ENCODE data around the gene SPATA24.
"Not testable (repeated sequence)": the region's sequence is repeated elsewhere in the genome, so short reads cannot be mapped to it uniquely, and the experiment has no call there.

SPATA24 gene

GRCh38 chr5:139361835-139362429 lies 42.0 kb downstream of the SPATA24 start:
- DNase-seq (ENCODE audit: low read depth), result no peak
- H3K4me3 ChIP-seq (ENCODE audit: low read length), result no peak overlapping the region
- TF ChIP-seq, protein P1, sequence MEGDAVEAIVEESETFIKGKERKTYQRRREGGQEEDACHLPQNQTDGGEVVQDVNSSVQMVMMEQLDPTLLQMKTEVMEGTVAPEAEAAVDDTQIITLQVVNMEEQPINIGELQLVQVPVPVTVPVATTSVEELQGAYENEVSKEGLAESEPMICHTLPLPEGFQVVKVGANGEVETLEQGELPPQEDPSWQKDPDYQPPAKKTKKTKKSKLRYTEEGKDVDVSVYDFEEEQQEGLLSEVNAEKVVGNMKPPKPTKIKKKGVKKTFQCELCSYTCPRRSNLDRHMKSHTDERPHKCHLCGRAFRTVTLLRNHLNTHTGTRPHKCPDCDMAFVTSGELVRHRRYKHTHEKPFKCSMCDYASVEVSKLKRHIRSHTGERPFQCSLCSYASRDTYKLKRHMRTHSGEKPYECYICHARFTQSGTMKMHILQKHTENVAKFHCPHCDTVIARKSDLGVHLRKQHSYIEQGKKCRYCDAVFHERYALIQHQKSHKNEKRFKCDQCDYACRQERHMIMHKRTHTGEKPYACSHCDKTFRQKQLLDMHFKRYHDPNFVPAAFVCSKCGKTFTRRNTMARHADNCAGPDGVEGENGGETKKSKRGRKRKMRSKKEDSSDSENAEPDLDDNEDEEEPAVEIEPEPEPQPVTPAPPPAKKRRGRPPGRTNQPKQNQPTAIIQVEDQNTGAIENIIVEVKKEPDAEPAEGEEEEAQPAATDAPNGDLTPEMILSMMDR (IDR thresholded peaks at IDR 0.05; ENCODE audit: insufficient read depth, low read depth, low read length, missing control alignments), result no peak

- no peak overlapping the region for H3K4me3 ChIP-seq (ENCODE audit: low read length)
- TF ChIP-seq, protein P1 (IDR thresholded peaks at IDR 0.05; ENCODE audit: insufficient read depth, low read depth, low read length, missing control alignments), result no peak
- no peak for DNase-seq (ENCODE audit: low read depth)
Observed at GRCh38 chr5:139360384-139360783, 43.5 kb downstream of the SPATA24 start.

DNA sequence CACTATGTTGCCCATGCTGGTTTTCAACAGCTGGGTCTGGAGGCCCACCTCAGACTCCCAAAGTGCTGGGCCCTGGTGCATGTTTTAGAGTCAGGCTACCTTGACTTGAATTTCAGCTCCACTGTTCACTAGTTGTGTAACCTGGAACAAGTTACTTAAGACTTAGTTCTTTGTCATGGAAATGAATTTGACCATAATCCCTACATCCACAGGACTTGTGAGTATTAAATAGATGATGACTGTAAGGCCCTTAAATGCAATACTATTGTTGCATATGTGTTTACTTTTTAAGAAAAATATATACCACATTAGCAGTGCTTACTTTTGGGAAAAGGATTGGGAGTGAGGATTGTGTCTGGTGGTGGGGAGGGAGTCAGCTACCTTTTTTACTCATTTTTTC lies 45.8 kb downstream of the SPATA24 start:
- H3K4me3 ChIP-seq (ENCODE audit: low read length), result no peak overlapping the region
- DNase-seq (ENCODE audit: low read depth), result peak; percentile 40
- TF ChIP-seq, protein P1 (IDR thresholded peaks at IDR 0.05; ENCODE audit: insufficient read depth, low read depth, low read length, missing control alignments), result no peak

- DNase-seq (ENCODE audit: low read depth); H3K4me3 ChIP-seq (ENCODE audit: low read length): not testable (repeated sequence)
Observed at GRCh38 chr5:139355900-139356299, 48.0 kb downstream of the SPATA24 start.

DNA sequence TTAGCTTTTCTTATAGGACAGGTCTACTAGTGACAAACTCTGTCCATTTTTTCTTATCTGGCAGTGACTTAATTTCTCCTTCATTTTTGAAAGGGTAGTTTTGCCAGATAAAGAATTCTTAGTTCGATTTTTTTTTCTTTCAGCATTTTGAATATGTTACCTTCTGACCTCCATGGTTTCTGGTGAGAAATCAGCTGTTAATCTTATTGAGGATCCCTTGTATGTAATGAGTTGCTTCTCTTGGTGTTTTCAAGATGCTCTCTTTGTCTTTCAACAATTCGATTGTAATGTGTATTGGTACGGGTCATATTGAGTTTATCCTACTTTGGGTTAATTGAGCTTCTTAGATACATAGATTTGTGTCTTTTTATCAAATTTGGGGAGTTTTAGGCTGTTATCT lies 49.7 kb downstream of the SPATA24 start:
- TF ChIP-seq, protein P1 (IDR thresholded peaks at IDR 0.05; ENCODE audit: insufficient read depth, low read depth, low read length, missing control alignments), result no peak
- H3K4me3 ChIP-seq (ENCODE audit: low read length), result no peak overlapping the region
- DNase-seq (ENCODE audit: low read depth), result no peak

- not testable (repeated sequence) for DNase-seq (ENCODE audit: low read depth); H3K4me3 ChIP-seq (ENCODE audit: low read length)
Observed at GRCh38 chr5:139347863-139348262, 56.0 kb downstream of the SPATA24 start.
